GM19438 (cell line): ENCODE data around the gene KDM8.

ENCODE experiments used
- ATAC-seq: cut with Tn5 transposase; IDR thresholded peaks from one replicate; pipeline ENCODE4 v1.9.1; 2021; ENCODE audit warnings: low read depth; ENCODE audit not compliant: unreplicated experiment

KDM8 gene

GRCh38 chr16:27264151-27264550 is 60.8 kb downstream of the KDM8 start:
- ATAC-seq: no peak

- no peak for ATAC-seq
Observed at GRCh38 chr16:27265982-27266381, 62.7 kb downstream of the KDM8 start.

GRCh38 chr16:27267037-27267677 is 63.8 kb downstream of the KDM8 start:
- ATAC-seq: no peak

GRCh38 chr16:27268376-27269299 is 65.3 kb downstream of the KDM8 start, which contains the start of gene NSMCE1:
TSS of gene NSMCE1 (minus strand) at chr16:27268772. CDS start at chr16:27257570, 11,202 bp downstream.
- ATAC-seq: peak; percentile 88

GRCh38 chr16:27269300-27270150 is 66.2 kb downstream of the KDM8 start:
- no peak for ATAC-seq

- no peak for ATAC-seq
Observed at GRCh38 chr16:27270349-27270748, 67.0 kb downstream of the KDM8 start.
